ENCODE measurements around the gene DPP7.

GRCh38 chr9:137134191-137134590 is 19.7 kb upstream of the DPP7 start:
- TF ChIP-seq CTCF (IDR thresholded peaks at IDR 0.05), result no peak
- TF ChIP-seq POLR2A (IDR thresholded peaks at IDR 0.05), result no peak
